Tibial nerve (tissue), 4 donors: Measurements from ENCODE around the gene MAP7D1. TPM values are rescaled to one million over a fixed set of nuclear protein-coding genes. Genes with fewer than 3 reads are reported as not detected.

Source experiments
- DNase-seq, 2 donors: peaks; one replicate each; pipeline ENCODE4 v3.0.0-alpha.2; 2019; ENCODE audit warnings: low spot score in 2 of 2
- H3K27ac ChIP-seq, 4 donors: fragments of 200-600 bp; sonication (generic) in 3 of 4; one replicate each; pipeline ENCODE4 v1.5.1; 2017 to 2019; ENCODE audit warnings: mild to moderate bottlenecking in 1 of 4
- H3K27me3 ChIP-seq, 2 donors: fragments of 200-600 bp; sonication (generic) in 1 of 2; one replicate each; pipeline versions ENCODE4 v1.5.1 to v1.6.0; 2017 to 2019
- H3K36me3 ChIP-seq, 3 donors: fragments of 200-600 bp; sonication (generic); one replicate each; pipeline ENCODE4 v1.5.1; 2018 to 2019
- H3K4me1 ChIP-seq, 4 donors: fragments of 200-600 bp; sonication (generic) in 3 of 4; one replicate each; pipeline ENCODE4 v1.5.1; 2017 to 2019
- H3K4me3 ChIP-seq, 4 donors: fragments of 200-600 bp; sonication (generic) in 3 of 4; one replicate each; pipeline ENCODE4 v1.5.1; 2017 to 2019; ENCODE audit warnings: mild to moderate bottlenecking in 1 of 4, moderate library complexity in 1 of 4
- H3K9me3 ChIP-seq, 4 donors: fragments of 200-600 bp; sonication (generic) in 3 of 4; one replicate each; pipeline ENCODE4 v1.5.1; 2017 to 2019
- CTCF ChIP-seq, 5 experiments: fragments of 200-600 bp in 3 of 5; fragments of 450-650 bp in 2 of 5; sonication (generic) in 3 of 5; IDR thresholded peaks; one replicate each; pipeline ENCODE4 v1.5.1; 2016 to 2019; ENCODE audit warnings: antibody characterized with exemption in 5 of 5, mild to moderate bottlenecking in 3 of 5, moderate library complexity in 2 of 5
- EP300 ChIP-seq, 2 donors: sonication (generic); formaldehyde crosslinking; IDR thresholded peaks; one replicate each; pipeline ENCODE4 v1.6.1; 2017; ENCODE audit warnings: antibody characterized with exemption in 2 of 2, mild to moderate bottlenecking in 1 of 2
- POLR2A ChIP-seq, 2 donors: fragments of 450-650 bp; IDR thresholded peaks; one replicate each; pipeline ENCODE4 v1.6.1; 2017; ENCODE audit warnings: antibody characterized with exemption in 2 of 2, mild to moderate bottlenecking in 2 of 2, moderate library complexity in 2 of 2
- WGBS, 2 donors: methylation state at CpG; one replicate each; pipeline ENCODE4 v1.1.5; 2018; 5-methylcytosine and 5-hydroxymethylcytosine counted together
- total RNA-seq, 4 donors: library from RNA; depleted of rRNA; stranded (reverse); fragments of >200 nt; gene quantifications; one replicate each; pipeline ENCODE4 v1.1.0, GENCODE V29; 2016

The MAP7D1 gene
- total RNA-seq, 4 donors from 2014 or later, result 85.0 to 184 (median 121) TPM

- Histone ChIP-seq H3K9me3 (no peaks in the 10 kb centered on the region), H3K4me3 (no peak overlapping the region)
- peak; percentile 23 for DNase-seq
Measured at GRCh38 chr1:36207339-36207738, 51.4 kb downstream of the MAP7D1 start.

GRCh38 chr1:36208978-36209703 is 53.2 kb downstream of the MAP7D1 start:
- H3K36me3 ChIP-seq, result no peaks in the 10 kb centered on the region
- no peak for TF ChIP-seq POLR2A (IDR thresholded peaks at IDR 0.05)
- TF ChIP-seq EP300 (IDR thresholded peaks at IDR 0.05), result peak in 1 of 2 donors; percentile 74
- TF ChIP-seq CTCF (IDR thresholded peaks at IDR 0.05), result no peak
- 75% methylated on average over 6 of the region's 6 CpGs for WGBS, 2 donors
- no peak overlapping the region for H3K4me3 ChIP-seq
- DNase-seq, result peak in 1 of 2 donors; percentile 52
- H3K9me3 ChIP-seq, result no peaks in the 10 kb centered on the region
- no peaks in the 10 kb centered on the region for H3K27me3 ChIP-seq
- peak overlapping the region in 1 of 4 donors; percentile 20 for H3K27ac ChIP-seq
- H3K4me1 ChIP-seq, result peaks cover 0 to 32% (median 3%) of the 10 kb centered on the region in 4 donors

More at GRCh38 chr1:36207339-36207738, 51.4 kb downstream of the MAP7D1 start:
- Histone ChIP-seq H3K4me1 (peaks cover 0 to 41% (median 3%) of the 10 kb centered on the region in 4 donors), H3K36me3 (no peaks in the 10 kb centered on the region), H3K27ac (peak overlapping the region in 2 of 4 donors; percentile 28 to 51), H3K27me3 (no peaks in the 10 kb centered on the region)
- peak in 1 of 2 donors; percentile 18 for TF ChIP-seq EP300 (IDR thresholded peaks at IDR 0.05)
- no peak for TF ChIP-seq CTCF (IDR thresholded peaks at IDR 0.05)
- WGBS, 2 donors, result 28 to 49% methylated on average over 6 of the region's 6 CpGs

GRCh38 chr1:36211307-36211706 is 55.3 kb downstream of the MAP7D1 start:
- H3K27me3 ChIP-seq, result no peaks in the 10 kb centered on the region
- no peak overlapping the region for H3K4me3 ChIP-seq
- H3K4me1 ChIP-seq, result peaks cover 0 to 16% (median 0%) of the 10 kb centered on the region in 4 donors
- H3K9me3 ChIP-seq, result no peaks in the 10 kb centered on the region
- DNase-seq, result no peak
- H3K36me3 ChIP-seq, result no peaks in the 10 kb centered on the region
- no peak overlapping the region for H3K27ac ChIP-seq
- 93 to 96% methylated on average over 3 of the region's 3 CpGs for WGBS, 2 donors
- TF ChIP-seq CTCF (IDR thresholded peaks at IDR 0.05), result no peak
- TF ChIP-seq EP300 (IDR thresholded peaks at IDR 0.05), result no peak
- no peak for TF ChIP-seq POLR2A (IDR thresholded peaks at IDR 0.05)

GRCh38 chr1:36211841-36212240 is 55.9 kb downstream of the MAP7D1 start:
- Histone ChIP-seq H3K4me3 (no peak overlapping the region), H3K4me1 (peaks cover 0 to 11% (median 0%) of the 10 kb centered on the region in 4 donors), H3K36me3 (no peaks in the 10 kb centered on the region), H3K27me3 (no peaks in the 10 kb centered on the region), H3K27ac (no peak overlapping the region), H3K9me3 (no peaks in the 10 kb centered on the region)
- WGBS, 2 donors, result 77 to 81% methylated on average over 2 of the region's 2 CpGs
- TF ChIP-seq EP300 (IDR thresholded peaks at IDR 0.05) (no peak), CTCF (IDR thresholded peaks at IDR 0.05) (no peak), POLR2A (IDR thresholded peaks at IDR 0.05) (no peak)
- DNase-seq, result no peak

- 72 to 76% methylated on average over 2 of the region's 2 CpGs for WGBS, 2 donors
- no peaks in the 10 kb centered on the region for H3K27me3 ChIP-seq
- H3K36me3 ChIP-seq, result no peaks in the 10 kb centered on the region
- DNase-seq, result no peak
- TF ChIP-seq CTCF (IDR thresholded peaks at IDR 0.05) (no peak), POLR2A (IDR thresholded peaks at IDR 0.05) (no peak), EP300 (IDR thresholded peaks at IDR 0.05) (no peak)
- H3K9me3 ChIP-seq, result no peaks in the 10 kb centered on the region
- H3K4me1 ChIP-seq, result peaks cover 0 to 4% (median 0%) of the 10 kb centered on the region in 4 donors
- no peak overlapping the region for H3K27ac ChIP-seq
- no peak overlapping the region for H3K4me3 ChIP-seq
Measured at GRCh38 chr1:36212782-36213181, 56.8 kb downstream of the MAP7D1 start.
